Keratinocyte (primary cell): Measurements from ENCODE around the gene TNXB. TPM values are rescaled to one million over a fixed set of nuclear protein-coding genes. Genes with fewer than 3 reads are reported as not detected.
A peak's percentile ranks its signal among the peaks of the same experiment; 100 is the strongest.

Source experiments
- DNase-seq: peaks from one replicate; pipeline ENCODE4 v3.0.0-alpha.2; 2011; ENCODE audit warnings: low read depth, missing footprints, low spot score
- FAIRE-seq: peaks from 2 replicates; lab custom pipeline; 2011; peaks lifted over from hg19 to GRCh38; lab: Jason Lieb, UNC
- H2AFZ ChIP-seq: 2 replicates; pipeline ENCODE4 v1.6.0; 2012; ENCODE audit warnings: low read length, control low read depth, inconsistent platforms; ENCODE audit not compliant: control insufficient read depth
- H3K27ac ChIP-seq: 2 replicates; pipeline ENCODE4 v1.5.1; 2011; ENCODE audit warnings: low read length; ENCODE audit not compliant: control insufficient read depth, insufficient read depth
- H3K27me3 ChIP-seq: 3 replicates; pipeline ENCODE4 v1.6.0; 2011; ENCODE audit warnings: low read length; ENCODE audit not compliant: control insufficient read depth, insufficient read depth; ENCODE audit errors: extremely low read depth
- H3K36me3 ChIP-seq, 2 experiments: 2 replicates in 1 of 2; 3 replicates in 1 of 2; pipeline ENCODE4 v1.5.1; 2011; ENCODE audit warnings: low read length in 2 of 2, mild to moderate bottlenecking in 1 of 2; ENCODE audit not compliant: control insufficient read depth in 2 of 2, insufficient read depth in 2 of 2; ENCODE audit errors: extremely low read depth in 1 of 2
- H3K4me1 ChIP-seq: 3 replicates; pipeline ENCODE4 v1.5.1; 2011; ENCODE audit warnings: low read length; ENCODE audit not compliant: control insufficient read depth, insufficient read depth; ENCODE audit errors: extremely low read depth
- H3K4me2 ChIP-seq: 3 replicates; pipeline ENCODE4 v1.6.0; 2011; ENCODE audit warnings: low read depth, low read length; ENCODE audit not compliant: control insufficient read depth, insufficient read depth; ENCODE audit errors: extremely low read depth
- H3K4me3 ChIP-seq, 3 experiments: fragments of 200-600 bp in 1 of 3; sonication (generic) in 1 of 3; 2 replicates in 2 of 3; 3 replicates in 1 of 3; pipeline ENCODE4 v1.5.1; 2011 to 2016; ENCODE audit warnings: low read length in 3 of 3, mild to moderate bottlenecking in 3 of 3, control low read depth in 2 of 3, inconsistent platforms in 1 of 3, low read depth in 1 of 3, mixed read lengths in 1 of 3, mixed run types in 1 of 3, moderate library complexity in 1 of 3; ENCODE audit not compliant: control insufficient read depth in 2 of 3, insufficient read depth in 2 of 3; ENCODE audit errors: extremely low read depth in 1 of 3
- H3K79me2 ChIP-seq: 2 replicates; pipeline ENCODE4 v1.6.0; 2012; ENCODE audit warnings: low read length; ENCODE audit not compliant: control insufficient read depth, insufficient read depth
- H3K9ac ChIP-seq: 3 replicates; pipeline ENCODE4 v1.6.0; 2011; ENCODE audit warnings: low read length; ENCODE audit not compliant: control insufficient read depth, insufficient read depth; ENCODE audit errors: extremely low read depth
- H3K9me1 ChIP-seq: 3 replicates; pipeline ENCODE4 v1.6.0; 2011; ENCODE audit warnings: low read length; ENCODE audit not compliant: control insufficient read depth, insufficient read depth; ENCODE audit errors: extremely low read depth
- H3K9me3 ChIP-seq: 2 replicates; pipeline ENCODE4 v1.5.1; 2012; ENCODE audit warnings: low read depth, low read length; ENCODE audit not compliant: control insufficient read depth
- H4K20me1 ChIP-seq: 3 replicates; pipeline ENCODE4 v1.6.0; 2011; ENCODE audit warnings: low read length; ENCODE audit not compliant: control insufficient read depth, insufficient read depth; ENCODE audit errors: extremely low read depth
- CTCF ChIP-seq, 3 experiments: IDR thresholded peaks in 1 of 3; conservative IDR thresholded peaks in 1 of 3; optimal IDR thresholded peaks in 1 of 3; 2 replicates in 2 of 3; 3 replicates in 1 of 3; pipeline versions ENCODE3 to v1.5.1; 2011; ENCODE audit warnings: low read length in 3 of 3, mild to moderate bottlenecking in 3 of 3, moderate library complexity in 2 of 3, control low read depth in 1 of 3, inconsistent platforms in 1 of 3; ENCODE audit not compliant: insufficient read depth in 2 of 3; ENCODE audit errors: extremely low read depth in 1 of 3
- EZH2 ChIP-seq: IDR thresholded peaks from one replicate; pipeline ENCODE4 v1.6.1; 2012; ENCODE audit warnings: inconsistent platforms, mild to moderate bottlenecking, low read length, moderate library complexity
- dilution Hi-C: fragments of 300-500 bp; cut with MboI; formaldehyde crosslinking; loops from one replicate; pipeline ENCODE4 v1.7.0; 2020; ENCODE audit warnings: low sequenced_read_pairs; ENCODE audit not compliant: extremely low pct_ligation_motif_present
- polyA plus RNA-seq, 5 experiments: library from polyadenylated mRNA; depleted of rRNA in 3 of 5; stranded (reverse) in 3 of 5; stranded (forward) in 1 of 5; unstranded in 1 of 5; fragments of >200 nt; gene quantifications; 1 replicate in 1 of 5; 2 replicates in 3 of 5; 3 replicates in 1 of 5; pipeline versions ENCODE4 v1.2.1 to v1.2.3, GENCODE V29; 2011 to 2012; ENCODE audit warnings: missing spikeins in 2 of 5, low read depth in 1 of 5, low replicate concordance in 1 of 5

TNXB gene
- polyA plus RNA-seq, 1 donor (not counting 4 experiments of a cell fraction or from before 2014, with no cell fraction given): 0.25 TPM

GRCh38 chr6:32082935-32083334, 26.2 kb downstream of the TNXB start:
- DNase-seq: peak; percentile 76
- dilution Hi-C loops: no loop called here
- no peak overlapping the region for H2AFZ ChIP-seq

GRCh38 chr6:32082478-32082877, 26.7 kb downstream of the TNXB start:
- H3K4me1 ChIP-seq: peaks cover 19% of the 10 kb centered on the region

More at GRCh38 chr6:32082935-32083334, 26.2 kb downstream of the TNXB start:
- Histone ChIP-seq H4K20me1 (no peaks in the 10 kb centered on the region), H3K4me3 (no peak overlapping the region), H3K4me2 (peak overlapping the region; percentile 47), H3K9ac (no peak overlapping the region), H3K36me3 (no peaks in the 10 kb centered on the region), H3K9me1 (no peaks in the 10 kb centered on the region), H3K27me3 (peaks cover 12% of the 10 kb centered on the region), H3K4me1 (peaks cover 19% of the 10 kb centered on the region), H3K9me3 (no peaks in the 10 kb centered on the region), H3K79me2 (no peaks in the 10 kb centered on the region), H3K27ac (no peak overlapping the region)
- TF ChIP-seq CTCF (optimal IDR thresholded peaks at IDR 0.05 in 1 of 3, IDR thresholded peaks at IDR 0.05 in 1 of 3, conservative IDR thresholded peaks at IDR 0.05 in 1 of 3; ENCODE audit: extremely low read depth in 1 of 3, insufficient read depth in 2 of 3, low read length in 3 of 3) (no peak), EZH2 (no peak)
- peak; percentile 72 for FAIRE-seq

More at GRCh38 chr6:32082478-32082877, 26.7 kb downstream of the TNXB start:
- DNase-seq: no peak
- Histone ChIP-seq H3K9ac (no peak overlapping the region), H3K4me3 (no peak overlapping the region), H2AFZ (no peak overlapping the region), H3K9me1 (no peaks in the 10 kb centered on the region), H3K27me3 (peaks cover 12% of the 10 kb centered on the region), H3K9me3 (no peaks in the 10 kb centered on the region), H3K27ac (no peak overlapping the region), H3K36me3 (no peaks in the 10 kb centered on the region), H4K20me1 (no peaks in the 10 kb centered on the region), H3K4me2 (no peak overlapping the region), H3K79me2 (no peaks in the 10 kb centered on the region)
- dilution Hi-C loops: no loop called here
- no peak for FAIRE-seq
- no peak for TF ChIP-seq EZH2
- no peak for TF ChIP-seq CTCF (optimal IDR thresholded peaks at IDR 0.05 in 1 of 3, IDR thresholded peaks at IDR 0.05 in 1 of 3, conservative IDR thresholded peaks at IDR 0.05 in 1 of 3; ENCODE audit: extremely low read depth in 1 of 3, insufficient read depth in 2 of 3, low read length in 3 of 3)
